ENCODE results near the gene ELANE.
"Not testable (repeated sequence)": the region's sequence is repeated elsewhere in the genome, so short reads cannot be mapped to it uniquely, and the experiment has no call there.

ELANE gene

DNA sequence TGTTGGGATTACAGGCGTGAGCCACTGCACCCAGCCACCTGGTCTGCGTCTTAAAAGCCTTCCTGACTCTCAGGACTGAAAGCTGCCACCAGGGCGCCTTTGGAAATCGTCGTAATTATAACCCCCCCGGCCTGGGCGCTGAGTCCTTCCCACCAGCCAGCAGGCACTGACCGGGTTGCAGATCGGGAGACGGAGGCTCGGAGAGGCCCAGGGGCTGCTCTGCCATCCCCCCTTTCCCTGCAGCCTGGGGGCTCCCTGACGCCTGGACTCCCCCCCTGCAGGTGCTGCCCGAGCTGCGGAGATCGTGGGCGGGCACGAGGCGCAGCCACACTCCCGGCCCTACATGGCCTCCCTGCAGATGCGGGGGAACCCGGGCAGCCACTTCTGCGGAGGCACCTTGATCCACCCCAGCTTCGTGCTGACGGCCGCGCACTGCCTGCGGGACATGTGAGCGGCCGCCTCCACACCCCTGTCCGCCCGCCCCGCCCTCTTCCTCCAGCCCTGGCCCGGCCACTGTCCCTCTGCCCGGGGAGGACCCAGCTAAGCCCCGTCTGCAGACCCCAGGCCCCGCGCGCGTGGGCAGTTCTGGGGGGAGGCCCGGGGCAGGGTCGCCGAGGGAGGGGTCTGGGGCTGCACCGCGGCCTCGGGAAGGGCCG lies 8.8 kb upstream of the ELANE start:
- no peak for DNase-seq

DNA sequence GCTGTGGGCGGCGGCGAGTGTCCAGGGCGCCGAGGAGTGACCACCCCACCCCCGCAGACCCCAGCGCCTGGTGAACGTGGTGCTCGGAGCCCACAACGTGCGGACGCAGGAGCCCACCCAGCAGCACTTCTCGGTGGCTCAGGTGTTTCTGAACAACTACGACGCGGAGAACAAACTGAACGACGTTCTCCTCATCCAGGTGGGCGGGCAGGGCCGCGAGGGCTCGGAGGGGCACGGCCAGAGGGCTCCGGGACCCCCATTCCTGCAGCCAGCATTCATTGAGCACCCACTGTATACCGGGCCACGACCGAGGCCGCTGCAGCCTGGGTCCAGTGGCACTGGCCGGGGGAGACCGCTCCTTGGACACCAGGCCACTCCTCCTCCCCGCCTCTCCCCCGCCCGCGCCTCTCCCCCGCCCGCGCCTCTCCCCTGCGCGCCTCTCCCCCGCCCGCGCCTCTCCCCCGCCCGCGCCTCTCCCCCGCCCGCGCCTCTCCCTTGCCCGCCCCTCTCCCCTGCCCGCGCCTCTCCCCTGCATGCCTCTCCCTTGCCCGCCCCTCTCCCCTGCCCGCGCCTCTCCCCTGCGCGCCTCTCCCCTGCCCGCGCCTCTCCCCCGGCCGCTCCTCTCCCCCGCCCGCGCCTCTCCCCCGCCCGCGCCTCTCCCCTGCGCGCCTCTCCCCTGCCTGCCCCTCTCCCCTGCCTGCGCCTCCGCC lies 8.1 kb upstream of the ELANE start:
- no peak for DNase-seq

DNA sequence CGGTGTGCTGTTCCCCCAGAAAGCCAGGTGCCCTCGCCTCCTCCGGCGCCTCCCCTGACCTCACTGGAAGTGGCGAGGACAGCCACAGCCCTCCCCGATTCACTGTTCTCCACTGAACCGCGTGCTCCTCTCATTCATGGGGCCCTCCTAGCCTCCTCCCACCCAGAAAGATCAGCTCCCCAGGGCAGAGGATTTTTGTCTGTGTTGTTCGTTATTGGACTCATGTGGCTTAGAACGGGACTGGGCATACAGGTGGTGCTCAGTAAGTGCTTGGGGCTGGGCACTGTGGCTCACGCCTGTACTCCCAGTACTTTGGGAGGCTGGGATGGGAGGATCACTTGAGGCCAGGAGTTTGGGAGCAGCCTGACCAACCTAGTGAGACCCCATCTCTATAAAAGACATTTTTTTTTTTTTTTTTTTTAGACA lies 7.5 kb upstream of the ELANE start:
- no peak for DNase-seq

DNA sequence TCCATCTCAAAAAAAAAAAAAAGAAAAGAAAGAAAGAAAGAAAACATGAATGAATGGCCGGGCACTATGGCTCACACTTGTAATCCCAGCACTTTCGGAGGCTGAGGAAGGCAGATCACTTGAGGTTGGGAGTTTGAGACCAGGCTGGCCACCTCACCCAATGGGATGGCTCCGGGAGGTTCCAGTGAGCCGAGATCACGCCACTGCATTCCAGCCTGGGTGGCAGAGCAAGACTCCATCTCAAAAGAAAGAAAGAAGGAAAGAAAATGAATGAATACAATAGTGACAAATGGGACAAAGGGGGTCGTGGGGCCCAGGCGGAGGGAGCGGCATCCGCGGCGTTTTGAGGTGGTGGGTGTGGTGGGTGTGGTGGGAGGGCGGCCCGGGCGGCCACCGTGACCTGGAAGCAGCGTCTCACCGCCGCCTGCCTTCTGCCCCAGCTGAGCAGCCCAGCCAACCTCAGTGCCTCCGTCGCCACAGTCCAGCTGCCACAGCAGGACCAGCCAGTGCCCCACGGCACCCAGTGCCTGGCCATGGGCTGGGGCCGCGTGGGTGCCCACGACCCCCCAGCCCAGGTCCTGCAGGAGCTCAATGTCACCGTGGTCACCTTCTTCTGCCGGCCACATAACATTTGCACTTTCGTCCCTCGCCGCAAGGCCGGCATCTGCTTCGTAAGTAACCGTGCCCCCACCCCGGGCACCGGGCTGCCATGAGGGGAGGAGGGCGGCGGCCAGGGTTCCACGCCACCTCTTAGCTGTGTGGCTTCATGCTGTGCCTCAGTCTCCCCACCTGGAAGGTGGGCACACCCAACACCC lies 6.2 kb upstream of the ELANE start:
- no peak for DNase-seq

DNA sequence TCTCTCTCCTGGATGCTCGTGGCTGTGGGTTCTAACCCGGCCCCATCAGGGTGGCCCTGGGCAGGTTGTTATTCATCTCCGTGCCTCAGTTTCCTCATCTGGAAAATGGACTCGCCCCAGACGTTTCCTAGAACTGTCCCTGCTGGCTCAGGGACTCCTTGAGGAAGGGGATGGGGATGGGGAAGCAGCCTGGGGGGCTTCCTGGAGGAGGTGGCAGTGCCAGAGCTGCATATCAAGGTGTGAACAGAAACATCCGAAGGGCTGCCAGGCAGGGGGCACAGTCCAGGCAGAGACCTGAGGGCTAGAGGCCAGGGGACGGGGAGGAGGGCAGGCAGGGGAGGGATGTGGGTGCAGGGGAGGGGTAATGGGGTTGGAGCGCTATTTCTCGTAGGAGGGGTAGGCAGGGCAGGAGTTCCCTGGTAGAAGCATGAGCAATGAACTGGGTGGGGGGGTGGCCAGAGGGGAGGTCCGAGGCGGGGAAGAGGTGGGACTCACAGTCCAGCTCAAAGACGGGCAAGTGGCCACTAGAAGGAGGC lies 3.6 kb upstream of the ELANE start:
- no peak for DNase-seq

DNA sequence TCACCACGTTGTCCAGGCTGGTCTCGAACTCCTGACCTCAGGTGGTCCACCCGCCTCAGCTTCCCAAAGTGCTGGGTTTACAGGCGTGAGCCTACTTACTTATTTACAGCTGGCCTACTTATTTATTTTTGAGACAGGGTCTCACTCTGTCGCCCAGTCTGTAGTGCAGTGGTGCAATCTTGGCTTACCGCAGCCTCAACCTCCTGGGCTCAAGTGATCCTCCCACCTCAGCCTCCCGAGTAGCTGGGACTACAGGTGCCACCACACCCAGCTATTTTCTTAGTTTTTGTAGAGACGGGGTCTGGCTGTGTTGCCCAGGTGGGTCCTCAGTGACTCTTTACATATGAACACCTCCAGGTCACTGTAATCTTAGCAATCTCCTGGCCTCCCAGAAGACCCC lies 2.9 kb upstream of the ELANE start:
- not testable (repeated sequence) for DNase-seq

DNA sequence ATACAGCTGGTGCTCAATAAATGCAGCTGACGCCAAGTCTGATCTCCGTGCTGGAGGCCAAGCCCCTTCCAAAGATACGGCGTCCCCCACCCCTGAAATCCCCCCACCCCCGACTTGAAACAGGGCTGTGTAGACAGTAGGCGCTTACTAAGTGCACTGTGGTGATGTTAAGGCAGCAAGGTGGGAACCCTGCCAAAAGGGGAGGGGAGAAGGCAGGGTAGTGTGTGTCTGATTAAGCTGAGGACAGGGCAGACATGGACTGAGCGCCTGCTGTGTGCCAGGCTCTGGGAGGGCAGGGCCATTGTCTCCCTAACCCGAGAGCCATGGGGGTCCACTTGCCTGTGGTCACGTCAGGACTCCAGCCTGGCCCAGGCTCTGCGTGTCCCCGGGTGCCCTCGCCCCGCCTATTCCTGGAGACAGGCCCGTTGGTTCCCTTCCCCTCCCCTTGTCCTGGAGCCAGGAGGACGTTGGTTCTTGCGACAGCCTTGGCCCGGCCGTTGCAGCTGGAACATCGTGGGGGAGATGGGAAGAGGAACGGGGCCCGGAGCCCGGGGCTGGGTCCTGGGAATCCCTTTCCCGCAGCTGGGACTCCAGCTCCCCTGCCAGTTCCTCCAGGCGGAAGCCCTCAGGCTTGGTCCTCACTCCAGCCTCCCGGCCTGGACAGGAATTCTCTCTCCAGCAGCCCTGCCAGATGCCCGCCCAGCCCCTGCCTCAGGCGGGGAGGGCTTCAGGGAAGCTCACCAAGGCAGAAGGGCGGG lies 1.7 kb upstream of the ELANE start:
- no peak for DNase-seq

DNA sequence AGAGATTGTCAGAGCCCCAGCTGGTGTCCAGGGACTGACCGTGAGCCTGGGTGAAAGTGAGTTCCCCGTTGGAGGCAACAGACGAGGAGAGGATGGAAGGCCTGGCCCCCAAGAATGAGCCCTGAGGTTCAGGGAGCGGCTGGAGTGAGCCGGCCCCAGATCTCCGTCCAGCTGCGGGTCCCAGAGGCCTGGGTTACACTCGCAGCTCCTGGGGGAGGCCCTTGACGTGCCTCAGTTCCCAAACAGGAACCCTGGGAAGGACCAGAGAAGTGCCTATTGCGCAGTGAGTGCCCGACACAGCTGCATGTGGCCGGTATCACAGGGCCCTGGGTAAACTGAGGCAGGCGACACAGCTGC lies 1.1 kb upstream of the ELANE start:
- DNase-seq = no peak

DNA sequence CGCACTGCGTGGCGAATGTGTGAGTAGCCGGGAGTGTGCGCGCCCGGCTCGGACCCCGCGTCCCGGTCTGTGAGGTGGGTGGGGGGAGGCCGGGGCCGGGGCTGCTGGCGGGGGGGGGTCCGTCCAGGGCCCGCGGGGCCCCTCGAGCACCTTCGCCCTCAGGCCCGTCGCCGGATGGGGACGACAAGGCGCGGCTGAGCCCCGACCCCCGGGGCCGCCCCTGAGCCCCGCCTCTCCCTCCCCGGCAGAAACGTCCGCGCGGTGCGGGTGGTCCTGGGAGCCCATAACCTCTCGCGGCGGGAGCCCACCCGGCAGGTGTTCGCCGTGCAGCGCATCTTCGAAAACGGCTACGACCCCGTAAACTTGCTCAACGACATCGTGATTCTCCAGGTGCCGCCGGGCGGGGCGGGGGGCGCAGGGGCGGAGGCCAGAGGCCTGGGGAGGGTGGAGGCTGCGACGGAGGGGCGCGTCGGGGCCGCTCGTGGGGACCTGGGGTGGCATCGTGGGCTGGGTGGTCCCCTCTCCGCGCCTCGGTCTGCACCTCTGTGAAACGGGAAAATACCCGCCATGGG lies 997 bp downstream of the ELANE start:
- no peak for DNase-seq

DNA sequence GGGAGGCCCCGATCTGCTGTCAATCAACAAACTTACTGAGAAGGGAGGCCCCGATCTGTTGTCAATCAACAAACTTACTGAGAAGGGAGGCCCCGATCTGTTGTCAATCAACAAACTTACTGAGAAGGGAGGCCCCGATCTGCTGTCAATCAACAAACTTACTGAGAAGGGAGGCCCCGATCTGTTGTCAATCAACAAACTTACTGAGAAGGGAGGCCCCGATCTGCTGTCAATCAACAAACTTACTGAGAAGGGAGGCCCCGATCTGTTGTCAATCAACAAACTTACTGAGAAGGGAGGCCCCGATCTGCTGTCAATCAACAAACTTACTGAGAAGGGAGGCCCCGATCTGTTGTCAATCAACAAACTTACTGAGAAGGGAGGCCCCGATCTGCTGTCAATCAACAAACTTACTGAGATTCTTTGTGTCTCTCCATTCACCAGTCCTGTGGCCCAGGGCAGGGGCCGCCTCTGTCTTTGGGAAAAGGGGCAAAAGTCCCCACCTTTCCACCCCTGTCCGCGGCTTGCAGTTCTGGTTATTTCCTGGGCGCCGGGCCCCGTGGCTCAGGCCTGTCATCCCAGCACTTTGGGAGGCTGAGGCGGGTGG lies 1.6 kb downstream of the ELANE start:
- not testable (repeated sequence) for DNase-seq

DNA sequence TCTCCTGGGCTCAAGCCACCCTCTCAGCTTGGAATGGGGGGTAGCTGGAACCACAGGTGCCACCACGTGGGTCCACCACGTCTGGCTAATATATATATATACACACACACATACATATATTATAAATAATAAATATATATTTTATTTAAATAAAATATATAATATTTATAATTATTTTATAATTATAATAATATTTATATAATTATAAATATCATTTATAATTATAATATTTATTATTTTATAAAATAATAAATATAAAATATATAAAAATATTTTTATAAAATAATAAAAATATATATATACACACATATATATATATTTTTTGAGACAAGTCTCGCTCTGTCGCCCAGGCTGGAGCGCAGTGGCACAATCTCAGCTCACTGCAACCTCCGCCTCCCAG lies 2.4 kb downstream of the ELANE start:
- DNase-seq = no peak

DNA sequence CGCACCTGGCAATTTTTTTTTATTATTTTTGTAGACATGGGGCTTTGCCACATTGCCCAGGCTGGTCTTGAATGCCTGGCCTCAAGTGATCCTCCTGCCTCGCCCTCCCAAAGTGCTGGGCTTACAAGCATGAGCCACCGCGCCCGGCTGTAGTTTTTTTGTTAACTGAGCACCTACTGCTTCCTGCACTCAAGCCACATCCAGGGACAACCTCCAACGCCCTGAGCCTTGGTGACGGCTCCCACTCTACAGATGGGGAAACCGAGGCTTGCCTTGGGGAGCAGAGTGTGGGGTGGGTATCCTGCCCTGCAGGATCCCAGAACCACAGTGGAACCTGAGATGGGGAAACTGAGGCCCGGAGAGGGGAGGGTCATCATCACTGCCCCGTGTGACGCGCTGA lies 3.0 kb downstream of the ELANE start:
- DNase-seq = no peak

DNA sequence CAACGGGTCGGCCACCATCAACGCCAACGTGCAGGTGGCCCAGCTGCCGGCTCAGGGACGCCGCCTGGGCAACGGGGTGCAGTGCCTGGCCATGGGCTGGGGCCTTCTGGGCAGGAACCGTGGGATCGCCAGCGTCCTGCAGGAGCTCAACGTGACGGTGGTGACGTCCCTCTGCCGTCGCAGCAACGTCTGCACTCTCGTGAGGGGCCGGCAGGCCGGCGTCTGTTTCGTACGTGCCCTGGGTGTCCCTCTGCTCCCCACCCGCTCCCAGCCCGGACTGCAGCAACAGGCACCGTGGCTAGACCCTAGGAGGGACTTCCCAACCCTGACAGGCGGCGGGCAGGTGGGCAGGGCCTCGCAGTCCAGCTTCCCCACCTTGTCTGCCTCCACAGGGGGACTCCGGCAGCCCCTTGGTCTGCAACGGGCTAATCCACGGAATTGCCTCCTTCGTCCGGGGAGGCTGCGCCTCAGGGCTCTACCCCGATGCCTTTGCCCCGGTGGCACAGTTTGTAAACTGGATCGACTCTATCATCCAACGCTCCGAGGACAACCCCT lies 3.5 kb downstream of the ELANE start:
- DNase-seq = no peak

DNA sequence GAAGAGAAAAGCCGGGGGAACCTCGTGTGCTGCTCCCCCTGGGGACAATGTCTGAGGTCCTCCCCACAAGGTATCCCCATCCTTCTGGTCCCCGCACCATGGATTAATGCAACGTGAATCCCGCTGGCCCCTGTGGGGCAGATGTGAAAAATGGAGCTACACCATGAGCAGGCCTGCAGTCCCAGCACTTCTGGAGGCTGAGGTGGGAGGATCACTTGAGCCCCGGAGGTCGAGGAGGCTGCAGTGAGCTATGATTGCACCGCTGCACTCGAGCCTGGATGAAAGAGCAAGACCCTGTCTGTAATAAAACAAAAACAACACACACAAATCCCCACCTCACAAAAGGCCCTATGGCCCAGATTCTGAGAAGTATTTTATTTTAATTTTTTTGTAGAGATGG lies 6.2 kb downstream of the ELANE start:
- no peak for DNase-seq

DNA sequence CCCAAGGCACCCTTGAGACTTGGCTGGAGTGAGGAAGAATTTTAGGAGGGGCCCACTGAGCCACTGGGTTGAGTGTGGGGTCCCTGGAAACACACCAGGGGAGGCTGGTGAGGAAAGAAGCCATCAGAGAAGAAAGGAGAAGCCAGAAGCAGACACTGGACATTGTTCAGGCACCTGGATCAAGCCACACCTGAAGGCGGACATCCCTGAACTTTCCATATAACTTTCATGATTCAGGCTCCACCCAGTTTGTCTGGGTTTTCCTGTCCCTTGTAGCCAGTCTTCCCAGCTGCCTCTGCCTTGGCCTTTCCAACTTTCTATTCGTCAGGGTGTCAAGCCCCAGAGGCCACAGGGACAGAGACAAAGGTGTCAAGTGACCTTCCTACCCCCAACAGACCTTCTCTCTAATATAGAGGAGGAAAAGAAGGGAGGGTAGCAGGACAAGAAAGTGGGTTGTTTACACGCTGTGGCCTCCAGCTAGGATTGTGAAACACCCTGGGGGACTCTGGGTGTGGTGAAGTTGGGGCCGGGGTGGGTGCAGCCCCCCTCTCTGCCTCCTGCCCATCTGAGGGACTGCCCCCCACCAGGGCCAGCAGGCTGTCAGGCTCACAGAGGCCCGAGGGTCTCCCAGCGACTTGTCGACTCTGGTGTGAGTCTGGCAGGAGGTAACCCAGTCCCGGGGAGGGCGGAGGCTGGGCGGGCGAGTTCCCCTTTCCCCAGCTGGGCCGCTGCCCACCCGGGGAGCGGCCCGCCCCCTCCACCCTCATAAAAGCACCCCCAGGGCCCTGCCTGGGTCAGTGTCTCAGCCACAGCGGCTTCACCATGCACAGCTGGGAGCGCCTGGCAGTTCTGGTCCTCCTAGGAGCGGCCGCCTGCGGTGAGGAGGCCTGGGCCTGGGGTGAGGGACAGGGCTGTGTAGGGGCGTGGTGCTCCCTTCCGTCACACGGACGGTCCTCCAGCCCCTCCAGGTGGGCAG lies 7.1 kb downstream of the ELANE start, which contains the start of gene CFD:
Gene CFD, plus strand, starts transcription at position 797 of the 976 bp plus-strand sequence. Its CDS starts 26 bp downstream, at position 823.
- DNase-seq = no peak

DNA sequence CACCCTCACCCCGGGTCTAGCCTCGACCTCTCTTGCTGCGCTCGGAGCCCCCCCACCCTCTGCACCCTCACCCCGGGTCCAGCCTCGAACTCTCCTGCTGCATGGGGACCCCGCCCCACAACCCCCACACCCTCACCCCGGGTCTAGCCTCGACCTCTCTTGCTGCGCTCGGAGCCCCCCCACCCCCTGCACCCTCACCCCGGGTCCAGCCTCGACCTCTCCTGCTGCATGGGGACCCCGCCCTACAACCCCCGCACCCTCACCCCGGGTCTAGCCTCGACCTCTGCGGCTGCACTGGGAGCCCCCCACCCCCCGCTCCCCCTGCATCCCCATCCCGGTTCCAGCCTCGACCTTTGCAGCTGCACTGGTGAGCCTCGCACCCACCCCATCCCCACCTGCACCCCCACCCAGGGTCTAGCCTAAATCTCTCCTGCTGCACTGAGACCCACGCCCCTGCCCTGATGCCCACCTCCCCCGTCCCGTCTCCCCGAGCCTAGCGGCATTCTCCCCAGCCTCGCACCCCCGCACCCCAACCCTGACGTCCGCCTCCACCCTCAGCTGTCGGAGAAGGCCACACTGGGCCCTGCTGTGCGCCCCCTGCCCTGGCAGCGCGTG lies 9.1 kb downstream of the ELANE start:
- DNase-seq = no peak

DNA sequence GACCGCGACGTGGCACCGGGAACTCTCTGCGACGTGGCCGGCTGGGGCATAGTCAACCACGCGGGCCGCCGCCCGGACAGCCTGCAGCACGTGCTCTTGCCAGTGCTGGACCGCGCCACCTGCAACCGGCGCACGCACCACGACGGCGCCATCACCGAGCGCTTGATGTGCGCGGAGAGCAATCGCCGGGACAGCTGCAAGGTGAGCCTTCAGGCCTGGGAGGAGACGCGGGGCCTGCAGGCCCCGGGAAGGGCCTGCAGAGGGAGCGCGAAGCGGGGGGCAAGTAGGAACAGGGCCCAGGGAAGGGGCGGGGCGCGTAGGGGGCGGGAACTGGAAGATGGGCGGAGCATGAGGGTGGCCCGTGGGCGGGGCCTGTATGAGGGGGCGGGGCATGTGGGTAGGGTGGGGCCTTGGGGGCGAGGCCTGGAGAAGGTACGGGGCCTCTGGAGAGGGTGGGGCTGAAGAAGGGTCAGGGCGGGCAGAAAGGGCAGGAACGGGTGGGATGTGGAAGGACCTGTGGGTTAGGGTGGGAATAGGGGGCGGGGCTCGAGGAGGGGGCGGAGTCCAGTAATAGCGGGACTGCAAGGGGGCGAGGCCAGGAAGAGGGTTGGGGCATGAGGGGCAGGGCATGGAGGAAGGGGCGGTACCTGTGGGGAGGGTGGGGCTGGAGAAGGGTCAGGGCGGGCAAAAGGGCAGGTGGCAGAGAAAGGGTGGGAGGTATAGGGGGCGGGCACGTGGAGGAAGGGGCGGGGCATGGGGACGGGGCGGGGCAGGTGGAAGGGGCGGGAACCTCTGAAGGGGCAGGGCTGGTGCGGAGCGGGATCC lies 9.9 kb downstream of the ELANE start:
- peak; percentile 38 to 72 for DNase-seq

DNA sequence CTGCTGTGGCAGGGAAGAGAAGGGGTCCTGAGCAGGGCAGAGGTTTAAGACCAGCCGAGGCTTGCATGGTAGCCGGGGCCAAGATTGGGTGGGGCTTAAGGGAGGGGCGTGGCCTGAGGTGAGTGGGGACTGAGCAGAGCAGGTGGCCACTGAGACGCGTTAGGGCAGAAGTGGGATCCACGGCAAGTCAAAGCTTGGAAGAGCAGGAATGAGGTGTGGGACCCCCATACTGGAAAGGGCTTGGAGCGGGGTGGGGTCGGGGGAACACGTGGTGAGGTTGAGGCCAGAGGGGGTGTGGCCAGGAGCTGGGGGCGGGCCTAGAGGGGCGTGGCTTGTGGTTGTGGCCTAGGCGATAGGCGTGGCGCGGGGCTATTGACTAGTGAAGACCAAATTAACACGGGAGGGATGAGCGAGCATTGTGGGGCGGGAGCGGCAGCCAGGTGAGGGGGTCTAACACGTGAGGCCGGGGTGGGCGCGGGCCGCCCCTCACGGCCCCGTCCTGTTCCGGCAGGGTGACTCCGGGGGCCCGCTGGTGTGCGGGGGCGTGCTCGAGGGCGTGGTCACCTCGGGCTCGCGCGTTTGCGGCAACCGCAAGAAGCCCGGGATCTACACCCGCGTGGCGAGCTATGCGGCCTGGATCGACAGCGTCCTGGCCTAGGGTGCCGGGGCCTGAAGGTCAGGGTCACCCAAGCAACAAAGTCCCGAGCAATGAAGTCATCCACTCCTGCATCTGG lies 10.6 kb downstream of the ELANE start:
- peak; percentile 24 to 45 for DNase-seq

DNA sequence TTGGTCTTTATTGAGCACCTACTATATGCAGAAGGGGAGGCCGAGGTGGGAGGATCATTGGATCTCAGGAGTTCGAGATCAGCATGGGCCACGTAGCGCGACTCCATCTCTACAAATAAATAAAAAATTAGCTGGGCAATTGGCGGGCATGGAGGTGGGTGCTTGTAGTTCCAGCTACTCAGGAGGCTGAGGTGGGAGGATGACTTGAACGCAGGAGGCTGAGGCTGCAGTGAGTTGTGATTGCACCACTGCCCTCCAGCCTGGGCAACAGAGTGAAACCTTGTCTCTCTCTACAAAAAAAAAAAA lies 11.2 kb downstream of the ELANE start:
- no peak for DNase-seq

Measured in NCI-H187 (cell line).